GM18502 (cell line): ENCODE measurements around the gene EXOC3L1.

ENCODE experiments used
- ATAC-seq: cut with Tn5 transposase; IDR thresholded peaks from one replicate; pipeline ENCODE4 v1.9.1; 2021; ENCODE audit warnings: mild to moderate bottlenecking; ENCODE audit not compliant: unreplicated experiment, poor library complexity

EXOC3L1 gene

DNA sequence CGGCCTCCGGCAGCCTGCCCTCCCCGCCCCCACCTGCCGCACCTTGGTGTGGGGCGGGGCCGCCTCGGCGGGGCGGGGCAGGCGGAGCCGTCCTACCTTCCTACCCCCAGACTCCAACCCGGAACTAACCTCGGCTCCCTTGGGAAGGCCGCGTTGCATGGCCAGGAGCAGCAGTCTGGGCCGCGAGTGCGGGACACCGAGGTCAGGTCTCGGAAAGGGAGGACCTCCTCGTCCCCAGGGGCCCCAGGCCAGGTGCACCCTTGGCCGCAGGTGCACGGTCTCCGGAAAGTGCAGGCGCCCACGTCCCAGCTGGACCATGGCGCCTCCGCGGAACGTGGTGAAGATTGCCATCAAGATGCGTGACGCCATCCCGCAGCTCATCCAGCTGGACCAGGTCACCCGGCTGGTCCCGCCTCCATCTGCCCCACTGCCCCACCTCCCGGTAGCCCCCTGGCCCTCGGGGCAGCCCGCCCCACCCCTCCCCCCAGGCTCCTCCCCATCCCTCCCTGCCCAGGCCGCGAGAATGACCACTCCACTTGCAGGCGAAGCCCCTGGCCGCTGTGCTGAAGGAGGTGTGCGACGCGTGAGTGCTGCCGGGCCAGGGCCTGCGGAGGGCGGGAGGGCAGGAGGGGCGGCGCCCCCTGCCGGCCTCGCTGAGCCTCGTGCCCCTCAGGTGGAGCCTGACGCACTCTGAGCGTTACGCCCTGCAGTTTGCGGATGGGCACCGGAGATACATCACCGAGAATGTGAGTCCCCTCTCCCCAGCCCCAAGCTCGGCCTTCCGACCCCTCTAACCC, 9.3 kb upstream of the EXOC3L1 start, which contains the start of gene ELMO3:
ELMO3 (plus strand) TSS at position 121 of the 797 bp plus-strand sequence; CDS start at position 317, 196 bp downstream.
- no peak for ATAC-seq

DNA sequence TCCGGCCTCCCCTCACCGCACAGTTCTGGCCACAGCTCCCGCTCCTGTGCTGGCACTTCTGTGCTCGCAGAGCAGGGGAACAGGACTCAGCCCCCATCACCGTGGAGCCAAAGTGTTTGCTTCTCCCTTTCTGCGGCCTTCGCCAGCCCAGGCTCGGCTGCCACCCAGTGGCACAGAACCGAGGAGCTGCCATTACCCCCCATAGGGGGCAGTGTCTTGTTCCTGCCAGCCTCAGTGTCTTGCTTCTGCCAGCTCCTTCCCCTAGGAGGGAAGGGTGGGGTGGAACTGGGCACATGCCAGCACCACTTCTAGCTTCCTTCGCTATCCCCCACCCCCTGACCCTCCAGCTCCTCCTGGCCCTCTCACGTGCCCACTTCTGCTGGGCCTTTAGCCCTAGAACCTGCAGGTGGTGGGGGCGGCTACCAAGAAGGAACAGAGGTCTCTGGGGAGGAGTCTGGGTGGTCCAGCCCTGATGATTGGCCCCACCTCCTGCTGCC, 8.3 kb upstream of the EXOC3L1 start:
- ATAC-seq = no peak

DNA sequence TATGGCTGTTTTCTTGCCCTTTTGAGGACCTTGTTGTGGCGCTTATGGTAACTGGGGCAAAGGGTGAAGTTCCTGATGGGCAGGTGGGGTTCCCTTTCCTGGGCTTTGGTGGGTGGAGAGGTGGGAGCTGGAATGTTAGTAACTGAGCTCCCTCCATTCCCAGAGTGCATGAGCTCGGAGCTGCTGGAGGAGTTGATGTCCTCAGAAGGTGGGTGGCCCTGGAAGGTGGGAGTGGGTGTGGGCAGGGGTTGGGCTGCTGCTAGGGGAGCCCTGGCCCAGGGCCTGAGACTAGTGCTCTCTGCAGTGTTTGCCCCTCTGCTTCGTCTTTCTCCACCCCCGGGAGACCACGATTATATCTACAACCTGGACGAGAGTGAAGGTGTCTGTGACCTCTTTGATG, 7.8 kb upstream of the EXOC3L1 start:
- ATAC-seq = no peak

DNA sequence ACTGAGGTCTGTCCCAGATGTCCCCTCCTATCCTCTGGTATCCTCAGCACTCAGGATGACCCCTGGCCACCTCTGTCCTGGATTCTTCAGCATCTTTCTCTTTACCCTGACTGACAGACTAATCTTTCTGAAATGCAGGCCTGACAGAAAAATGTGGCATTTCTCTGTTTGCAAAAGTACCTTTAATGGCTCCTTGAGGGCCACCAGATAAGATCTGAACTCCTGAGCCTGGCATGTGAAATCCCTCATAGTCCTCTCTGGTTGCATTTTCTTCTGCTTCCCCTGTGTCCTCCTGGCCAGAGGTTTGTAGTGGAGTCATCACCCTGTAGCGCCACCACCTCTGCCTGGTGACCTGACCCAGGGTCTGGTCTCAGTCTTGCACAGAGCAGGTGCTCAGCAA, 6.9 kb upstream of the EXOC3L1 start:
- ATAC-seq = no peak

DNA sequence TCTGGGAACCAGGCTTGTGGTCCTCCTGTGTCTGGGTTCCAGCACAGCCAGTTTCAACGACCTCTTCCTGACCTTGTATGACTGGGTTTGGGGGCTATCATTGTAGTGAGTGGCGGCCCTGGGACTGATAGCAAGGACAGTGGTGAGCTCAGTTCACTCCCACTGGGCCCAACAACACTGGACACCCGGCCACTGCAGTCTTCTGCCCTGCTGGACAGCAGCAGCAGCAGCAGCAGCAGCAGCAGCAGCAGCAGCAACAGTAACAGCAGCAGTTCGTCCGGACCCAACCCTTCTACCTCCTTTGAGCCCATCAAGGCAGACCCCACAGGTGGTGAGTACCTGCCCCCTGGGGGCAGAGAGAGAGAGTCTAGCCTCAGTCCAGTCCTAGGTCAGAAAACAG, 5.7 kb upstream of the EXOC3L1 start:
- ATAC-seq = no peak

DNA sequence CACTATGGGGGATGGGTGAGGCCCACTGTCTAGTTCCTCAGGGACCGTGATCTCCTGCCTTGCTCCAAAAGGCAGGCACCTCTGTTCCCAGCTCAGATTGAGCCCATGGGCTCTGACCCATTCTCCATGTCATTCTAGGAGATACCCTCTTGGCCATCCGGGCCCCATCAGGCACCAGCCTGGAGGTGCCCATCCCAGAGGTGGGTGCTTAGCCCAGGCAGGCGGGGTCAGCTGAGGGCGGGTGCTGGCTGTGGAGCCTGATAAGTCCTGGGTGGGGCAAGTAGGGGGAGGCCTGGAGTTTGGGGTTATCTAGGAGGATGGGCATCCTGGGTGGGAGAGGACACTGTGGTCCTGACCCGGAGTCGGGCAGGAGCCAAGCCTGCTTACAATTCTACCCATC, 4.3 kb upstream of the EXOC3L1 start:
- no peak for ATAC-seq

DNA sequence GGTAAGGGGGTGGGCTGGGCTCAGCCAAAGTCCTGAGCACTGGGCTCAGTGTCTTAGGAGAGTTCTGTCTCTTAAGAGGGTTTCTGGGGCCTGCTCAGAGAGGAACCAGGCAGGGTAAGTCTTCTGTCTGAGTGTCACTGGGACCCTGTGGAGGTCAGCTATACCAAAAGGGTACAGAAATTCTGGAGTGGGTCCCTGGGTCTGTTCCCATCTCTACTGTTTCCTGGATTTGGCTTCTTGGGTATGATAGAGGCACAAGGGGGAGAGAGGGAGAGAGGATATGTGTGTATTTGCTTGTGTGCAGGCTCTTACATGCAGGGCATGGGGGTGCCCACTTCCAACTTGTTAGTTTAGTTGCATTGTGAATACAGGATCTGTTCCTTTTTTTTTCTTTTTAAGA, 3.6 kb upstream of the EXOC3L1 start:
- no peak for ATAC-seq

DNA sequence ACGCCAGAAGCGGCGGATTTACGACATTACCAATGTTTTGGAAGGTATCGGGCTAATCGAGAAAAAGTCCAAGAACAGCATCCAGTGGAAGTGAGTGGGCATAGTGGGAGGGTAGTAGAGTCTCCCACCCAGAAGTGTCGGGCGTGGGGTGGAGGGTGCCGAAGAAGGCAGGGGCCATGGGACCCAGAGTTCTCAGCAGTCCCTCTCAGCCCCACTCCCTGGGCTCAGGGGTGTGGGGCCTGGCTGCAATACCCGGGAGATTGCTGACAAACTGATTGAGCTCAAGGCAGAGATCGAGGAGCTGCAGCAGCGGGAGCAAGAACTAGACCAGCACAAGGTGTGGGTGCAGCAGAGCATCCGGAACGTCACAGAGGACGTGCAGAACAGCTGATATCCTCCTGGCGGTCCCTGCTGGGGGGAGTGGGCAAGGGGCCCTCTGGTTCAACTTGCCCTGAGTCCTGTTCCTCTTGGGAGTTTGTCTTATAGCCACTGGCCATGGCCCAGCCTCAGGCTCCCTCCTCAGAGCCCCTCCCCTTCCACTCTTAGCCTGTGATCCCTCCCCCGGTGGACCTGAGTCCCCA, 2.9 kb upstream of the EXOC3L1 start:
- peak; percentile 10 for ATAC-seq

DNA sequence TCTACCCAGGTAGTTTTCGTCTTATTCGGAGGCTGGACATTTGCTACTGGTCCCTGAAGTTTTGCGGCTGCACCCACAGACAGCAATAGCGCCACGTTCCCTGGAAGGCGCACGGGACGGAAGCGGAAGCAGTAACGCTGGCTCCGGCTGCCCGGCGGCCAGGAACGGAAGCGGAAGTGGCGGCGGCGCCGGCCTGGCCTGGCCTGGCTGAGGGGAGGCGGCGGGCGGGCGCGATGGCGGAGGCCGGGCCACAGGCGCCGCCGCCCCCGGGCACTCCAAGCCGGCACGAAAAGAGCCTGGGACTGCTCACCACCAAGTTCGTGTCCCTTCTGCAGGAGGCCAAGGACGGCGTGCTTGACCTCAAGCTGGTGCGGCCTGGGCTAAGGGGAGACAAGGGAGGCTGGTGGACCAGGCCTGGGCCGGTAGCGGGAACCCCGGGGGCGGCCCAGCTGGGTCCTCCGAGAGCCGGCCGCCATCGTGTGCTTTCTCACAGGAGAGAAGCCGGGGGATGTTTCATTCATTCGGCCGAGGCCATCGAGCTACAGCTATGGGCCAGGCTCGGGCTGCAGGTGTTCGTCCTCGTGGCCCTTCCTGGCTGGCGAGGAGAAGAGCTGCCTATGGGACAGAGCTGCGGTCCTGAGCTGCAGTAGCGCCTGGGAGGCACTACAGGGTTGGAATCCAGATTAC, 2.2 kb upstream of the EXOC3L1 start, which contains the start of gene E2F4:
E2F4 (plus strand) TSS at position 161 of the 687 bp plus-strand sequence; CDS start at position 234, 73 bp downstream.
- ATAC-seq = peak; percentile 88

DNA sequence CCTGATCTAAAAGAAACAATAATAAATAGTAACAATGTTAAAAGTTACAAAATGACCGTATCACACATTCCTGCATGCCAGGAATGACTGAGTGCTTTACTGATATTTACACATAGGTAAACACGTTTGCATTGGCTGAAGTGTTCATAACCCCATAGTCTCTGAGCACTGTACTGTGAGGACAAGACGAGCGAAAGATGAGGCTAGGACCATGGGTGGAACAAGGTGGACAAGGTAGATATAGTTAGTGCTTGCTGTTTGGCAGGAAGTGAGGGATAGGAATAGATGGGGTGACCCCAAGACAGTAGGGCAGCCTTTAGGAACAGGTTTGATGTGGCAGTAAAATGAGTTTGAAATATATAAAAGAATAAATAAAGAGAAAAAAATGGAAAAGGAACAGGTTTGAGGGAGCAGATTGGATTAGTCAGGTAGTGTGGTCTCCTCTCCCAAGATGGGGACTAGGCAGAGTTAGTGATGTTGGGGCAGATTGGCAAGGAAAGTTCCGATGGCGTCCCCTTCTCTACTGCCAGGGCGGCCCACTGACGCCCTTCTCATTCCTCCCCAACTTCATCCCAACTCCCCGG, 1.6 kb upstream of the EXOC3L1 start:
- no peak for ATAC-seq

DNA sequence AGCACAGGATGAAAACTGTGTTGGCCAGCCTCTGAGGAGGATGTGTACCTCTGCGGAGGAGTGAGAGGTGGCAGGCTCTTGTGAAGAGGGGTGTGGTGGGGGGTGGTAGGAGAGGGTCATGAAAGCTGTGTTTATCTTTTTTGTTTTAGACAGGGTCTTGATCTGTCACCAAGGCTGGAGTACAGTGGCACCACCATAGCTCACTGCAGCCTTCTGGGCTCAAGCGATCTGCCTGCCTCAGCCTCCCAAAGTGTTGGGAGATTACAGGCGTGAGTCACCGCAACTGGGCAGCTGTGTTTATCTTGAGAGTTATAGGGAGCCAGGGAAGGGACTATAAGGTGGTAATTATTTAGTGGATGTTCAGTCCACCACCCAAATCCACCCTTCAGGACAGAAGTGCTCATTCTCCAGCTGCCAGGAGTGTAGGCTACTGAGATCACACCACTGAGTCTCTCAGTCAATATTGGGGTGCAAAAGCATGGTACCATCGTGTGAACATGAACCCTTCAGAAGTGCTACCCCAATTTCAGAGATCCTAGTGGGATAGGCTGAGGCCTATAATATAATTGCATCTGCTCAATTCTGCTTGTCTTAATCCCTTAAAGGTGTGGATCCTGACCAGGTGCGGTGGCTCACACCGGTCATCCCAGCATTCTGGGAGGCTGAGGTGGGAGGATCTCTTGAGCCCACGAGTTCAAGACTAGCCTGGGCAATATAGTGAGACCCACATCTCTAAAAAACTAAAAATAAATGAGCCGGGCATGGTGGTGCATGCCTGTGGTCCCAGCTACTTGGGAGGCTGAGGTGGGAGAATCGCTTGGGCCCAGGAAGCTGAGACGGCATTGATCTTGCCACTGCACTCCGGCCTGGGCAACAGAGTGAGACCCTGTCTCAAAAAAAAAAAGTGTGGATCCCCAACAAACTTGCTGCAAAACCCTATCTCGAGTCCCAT, 788 bp upstream of the EXOC3L1 start:
- no peak for ATAC-seq

DNA sequence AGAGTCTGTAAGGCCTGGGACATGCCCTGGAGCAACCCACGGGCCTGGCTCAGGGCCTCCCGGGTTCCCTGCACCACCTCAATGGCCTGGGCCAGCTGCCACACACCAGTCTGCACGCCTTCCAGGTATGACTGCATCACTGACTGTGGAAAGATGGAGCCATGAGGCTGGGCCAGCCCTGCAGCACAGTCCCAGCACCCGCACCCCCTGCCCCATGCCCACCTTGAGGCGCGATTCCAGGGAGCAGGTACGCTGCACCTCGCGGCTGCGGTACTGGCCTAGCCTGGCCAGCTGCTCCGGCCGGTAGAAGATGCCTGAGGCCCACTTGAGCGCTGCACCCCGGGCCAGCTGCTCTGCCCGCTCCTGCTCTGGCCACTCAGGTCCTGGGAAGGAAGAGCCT, 1.1 kb downstream of the EXOC3L1 start:
- ATAC-seq = no peak

DNA sequence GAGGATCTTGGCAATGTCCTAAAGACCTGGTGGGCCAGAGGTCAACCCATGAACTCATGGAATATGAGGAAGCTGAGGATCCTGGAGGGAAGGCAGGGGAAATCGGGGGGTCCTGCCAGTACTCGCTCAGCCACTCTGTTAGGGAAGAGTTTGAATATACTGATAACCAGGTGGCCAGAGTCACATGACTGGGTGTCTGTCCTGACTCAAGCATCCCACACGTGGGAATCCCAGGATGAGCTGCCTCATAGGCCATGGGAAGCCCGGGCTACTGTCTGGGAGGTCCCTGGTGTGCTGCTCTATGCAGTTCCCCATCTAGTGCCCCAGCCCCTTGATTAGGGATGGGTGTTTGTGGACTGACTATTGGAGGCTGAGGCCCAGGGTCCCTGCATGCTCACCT, 1.6 kb downstream of the EXOC3L1 start:
- ATAC-seq = no peak

DNA sequence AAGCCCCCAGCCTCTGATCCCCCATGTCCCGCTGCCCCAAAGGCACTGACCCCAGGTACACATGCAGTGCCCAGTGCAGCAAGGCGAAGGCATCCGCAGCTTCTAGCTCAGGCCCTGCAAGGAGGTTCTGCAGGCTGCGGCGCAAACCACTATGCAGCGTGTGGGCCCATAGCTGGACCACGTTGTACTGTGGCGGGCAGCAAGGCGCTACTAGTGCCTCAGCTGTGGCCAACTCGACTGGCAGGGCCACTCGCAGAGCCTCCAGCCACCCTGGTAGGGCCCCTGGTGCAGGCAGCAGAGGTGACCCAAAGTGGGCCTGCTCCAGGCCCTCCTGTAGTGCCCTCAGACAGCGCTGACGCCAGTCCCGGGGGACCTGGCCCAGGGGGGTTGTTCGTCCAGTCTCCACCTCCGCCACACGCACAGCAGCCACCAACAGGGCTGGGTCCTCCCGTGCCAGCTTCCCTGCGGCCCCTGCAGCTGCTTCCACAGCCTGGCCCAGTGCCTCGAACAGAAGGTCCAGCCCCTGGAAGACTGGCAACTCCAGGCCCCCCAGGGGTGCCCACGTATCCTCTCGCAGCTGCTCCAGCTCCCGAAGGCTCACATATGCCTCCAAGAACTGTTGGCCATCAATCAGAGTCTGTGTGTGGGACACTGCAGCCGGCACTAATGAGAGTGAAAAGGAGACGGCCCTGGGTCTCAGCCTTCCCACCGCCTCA, 2.6 kb downstream of the EXOC3L1 start:
- ATAC-seq = no peak

DNA sequence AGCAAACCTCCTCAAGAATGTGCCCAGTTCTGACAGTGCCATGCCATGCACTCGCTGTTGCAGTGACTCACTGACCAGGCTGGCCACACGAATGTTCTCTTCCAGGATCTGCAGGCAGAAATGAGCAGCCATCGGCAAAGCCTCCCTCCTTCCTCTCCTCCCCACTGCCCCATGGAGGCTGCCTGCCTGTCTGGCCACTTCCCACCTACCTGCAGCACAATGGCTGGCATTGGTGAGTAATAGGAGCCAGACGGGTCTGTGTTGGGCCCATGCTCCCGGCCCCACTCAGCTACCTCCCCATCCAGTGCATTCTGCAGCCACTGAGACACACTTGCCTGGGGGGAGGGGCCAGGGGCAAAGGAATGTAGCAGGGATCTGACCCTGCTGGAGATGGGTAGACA, 3.4 kb downstream of the EXOC3L1 start:
- no peak for ATAC-seq

DNA sequence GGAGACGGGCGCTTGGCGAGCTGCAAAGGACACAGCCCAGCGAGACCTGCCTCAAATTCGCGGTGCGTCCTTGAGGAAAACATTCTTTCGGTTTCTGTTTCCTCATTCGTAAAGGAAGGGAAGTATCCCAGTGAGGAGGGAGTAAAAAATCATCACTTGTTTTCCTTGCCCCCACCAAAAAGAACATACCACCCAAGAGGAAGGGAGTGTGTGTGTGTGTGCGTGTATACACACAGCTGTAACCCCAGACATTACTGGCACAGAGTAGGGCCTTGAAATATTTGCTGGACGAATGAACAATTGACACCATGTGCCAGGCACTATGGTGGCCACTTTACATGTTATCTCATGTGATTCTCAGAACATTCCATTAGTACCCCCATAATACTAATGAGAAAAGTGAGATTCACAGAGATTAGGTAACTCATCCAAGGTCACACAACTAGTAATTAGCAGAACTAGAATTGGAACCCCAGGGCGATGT, 4.2 kb downstream of the EXOC3L1 start:
- ATAC-seq = no peak

DNA sequence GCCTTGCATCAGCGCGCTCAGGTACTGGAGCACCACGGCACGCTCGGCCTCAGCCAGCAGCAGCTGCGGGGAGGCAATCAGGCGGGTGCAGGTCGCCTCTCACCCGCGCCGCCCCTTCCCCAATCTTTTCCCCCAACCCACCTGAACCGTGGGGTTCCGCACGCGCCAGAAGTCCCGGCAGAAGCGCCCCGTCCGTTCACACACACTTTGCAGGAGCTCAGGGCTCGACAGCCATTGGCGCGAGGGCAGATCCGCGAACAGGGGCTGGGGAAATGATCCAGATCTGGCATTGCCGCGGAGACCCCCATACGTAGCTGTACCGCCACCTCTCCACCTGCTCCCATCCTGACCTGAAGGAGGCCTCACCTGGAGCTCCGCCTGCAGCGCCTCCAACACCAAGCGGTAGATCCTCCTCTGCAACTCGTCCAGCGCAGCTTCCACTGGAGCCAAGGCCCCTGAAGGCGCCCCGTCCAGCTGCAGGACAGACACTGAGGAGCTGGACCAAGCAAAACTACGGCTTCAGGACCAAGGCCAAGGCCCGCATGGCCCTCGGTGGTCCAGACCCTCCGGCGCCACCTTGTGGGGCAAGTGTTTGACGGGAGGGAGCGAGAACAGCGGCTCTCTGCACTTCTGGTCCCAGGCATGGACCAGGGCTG, 4.8 kb downstream of the EXOC3L1 start:
- ATAC-seq = no peak

DNA sequence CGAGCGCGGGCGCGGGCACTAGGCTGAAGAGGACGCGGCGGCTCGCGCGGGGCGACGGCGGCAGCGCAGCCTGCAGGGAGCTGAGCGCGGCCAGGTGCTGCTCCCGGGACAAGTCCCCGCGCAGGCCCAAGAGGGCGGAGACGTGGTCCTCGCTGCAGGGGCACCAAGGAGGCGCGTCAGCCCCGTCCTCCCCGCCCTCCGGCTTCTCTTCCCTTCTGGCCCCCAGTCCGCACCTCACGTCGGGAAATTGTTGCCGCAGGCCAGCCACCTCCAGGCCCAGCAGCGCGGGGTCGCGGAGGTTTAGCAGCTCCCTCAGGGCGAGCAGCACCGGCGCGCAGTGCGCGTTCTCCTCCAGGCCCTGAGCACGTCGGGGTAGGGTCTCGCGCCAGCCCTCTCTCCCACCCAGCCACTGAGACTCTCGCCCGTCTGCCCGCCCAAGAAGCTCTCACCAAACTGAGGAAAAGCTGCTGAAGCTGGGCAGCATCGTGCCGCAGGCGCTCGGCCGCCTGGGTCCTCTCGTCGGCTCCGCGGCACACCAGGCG, 5.4 kb downstream of the EXOC3L1 start:
- ATAC-seq = no peak
